Trophoblast cell (in vitro differentiated cells and primary cell): ENCODE results near the gene TBC1D16.

Experiments used
- DNase-seq, 2 donors: peaks; one replicate each; pipeline ENCODE4 v3.0.0-alpha.2; 2016
- H2AFZ ChIP-seq: 2 replicates; pipeline ENCODE4 v1.6.1; 2013; ENCODE audit warnings: low read length, moderate library complexity, mild to moderate bottlenecking; ENCODE audit not compliant: insufficient read depth, poor library complexity
- H2AK5ac ChIP-seq: 2 replicates; pipeline ENCODE4 v1.6.1; 2013; ENCODE audit warnings: mild to moderate bottlenecking, low read length
- H2BK120ac ChIP-seq: 2 replicates; pipeline ENCODE4 v1.6.1; 2013; ENCODE audit warnings: low read length, mild to moderate bottlenecking, moderate library complexity; ENCODE audit not compliant: insufficient read depth, poor library complexity
- H2BK12ac ChIP-seq: 2 replicates; pipeline ENCODE4 v1.6.1; 2013; ENCODE audit warnings: mild to moderate bottlenecking, low read length, moderate library complexity
- H2BK5ac ChIP-seq: 2 replicates; pipeline ENCODE4 v1.6.1; 2013; ENCODE audit warnings: low read length, low read depth, moderate library complexity, mild to moderate bottlenecking; ENCODE audit not compliant: poor library complexity
- H3K14ac ChIP-seq: 2 replicates; pipeline ENCODE4 v1.6.1; 2013; ENCODE audit warnings: mild to moderate bottlenecking, low read length
- H3K18ac ChIP-seq: 2 replicates; pipeline ENCODE4 v1.6.1; 2013; ENCODE audit warnings: mild to moderate bottlenecking, low read length
- H3K23ac ChIP-seq: 2 replicates; pipeline ENCODE4 v1.6.1; 2013; ENCODE audit warnings: low read length
- H3K27ac ChIP-seq: 2 replicates; pipeline ENCODE4 v1.5.1; 2013; ENCODE audit warnings: low read depth, mild to moderate bottlenecking, inconsistent platforms, low read length, moderate library complexity
- H3K27me3 ChIP-seq: 2 replicates; pipeline ENCODE4 v1.6.1; 2013; ENCODE audit warnings: inconsistent platforms, mild to moderate bottlenecking, low read length, moderate library complexity; ENCODE audit not compliant: insufficient read depth
- H3K36me3 ChIP-seq, 2 experiments: 1 replicate in 1 of 2; 2 replicates in 1 of 2; pipeline ENCODE4 v1.6.1; 2013; ENCODE audit warnings: low read length in 2 of 2, mild to moderate bottlenecking in 2 of 2, moderate library complexity in 1 of 2; ENCODE audit not compliant: insufficient read depth in 2 of 2, control insufficient read depth in 1 of 2
- H3K4ac ChIP-seq: 2 replicates; pipeline ENCODE4 v1.6.1; 2013; ENCODE audit warnings: low read depth, mild to moderate bottlenecking, low read length, moderate library complexity
- H3K4me1 ChIP-seq, 2 experiments: 1 replicate in 1 of 2; 2 replicates in 1 of 2; pipeline ENCODE4 v1.6.1; 2013; ENCODE audit warnings: low read length in 2 of 2, mild to moderate bottlenecking in 2 of 2, moderate library complexity in 1 of 2; ENCODE audit not compliant: insufficient read depth in 2 of 2, control insufficient read depth in 1 of 2
- H3K4me2 ChIP-seq: 2 replicates; pipeline ENCODE4 v1.6.1; 2013; ENCODE audit warnings: inconsistent platforms, mild to moderate bottlenecking, low read length, moderate library complexity
- H3K4me3 ChIP-seq: 2 replicates; pipeline ENCODE4 v1.5.1; 2013; ENCODE audit warnings: mild to moderate bottlenecking, low read depth, low read length, inconsistent platforms
- H3K79me1 ChIP-seq: one replicate; pipeline ENCODE4 v1.6.1; 2013; ENCODE audit warnings: low read length
- H3K79me2 ChIP-seq: 2 replicates; pipeline ENCODE4 v1.6.1; 2013; ENCODE audit warnings: low read length, mild to moderate bottlenecking; ENCODE audit not compliant: control insufficient read depth, insufficient read depth, poor library complexity
- H3K9ac ChIP-seq: 2 replicates; pipeline ENCODE4 v1.6.1; 2013; ENCODE audit warnings: mild to moderate bottlenecking, low read length
- H3K9me3 ChIP-seq: 2 replicates; pipeline ENCODE4 v1.6.1; 2013; ENCODE audit warnings: low read depth, mild to moderate bottlenecking, control low read depth, inconsistent platforms, low read length; ENCODE audit not compliant: insufficient read depth
- H4K12ac ChIP-seq: 2 replicates; pipeline ENCODE4 v1.6.1; 2013; ENCODE audit warnings: low read depth, mild to moderate bottlenecking, low read length, moderate library complexity
- H4K8ac ChIP-seq: 2 replicates; pipeline ENCODE4 v1.6.1; 2013; ENCODE audit warnings: low read depth, mild to moderate bottlenecking, low read length, moderate library complexity
- H4K91ac ChIP-seq: one replicate; pipeline ENCODE4 v1.6.1; 2013; ENCODE audit warnings: low read depth, mild to moderate bottlenecking, low read length, moderate library complexity
- WGBS: extraction: QIAGEN DNeasy Blood & Tissue Kit; methylation state at CpG from one replicate; pipeline ENCODE4 v1.1.7; 2013; ENCODE audit warnings: missing lambda C conversion rate; ENCODE audit not compliant: insufficient read length, insufficient coverage; ENCODE audit errors: extremely low coverage; 5-methylcytosine and 5-hydroxymethylcytosine counted together

Gene TBC1D16

GRCh38 chr17:80012765-80013741 is 22.6 kb downstream of the TBC1D16 start:
- H2AFZ ChIP-seq: no peak overlapping the region
- H2BK120ac ChIP-seq: no peak overlapping the region
- peaks cover 6% of the 10 kb centered on the region for H3K9me3 ChIP-seq
- H3K4ac ChIP-seq: no peak overlapping the region
- no CpG with 5 or more reads among the region's 33 CpGs for WGBS
- no peak overlapping the region for H4K12ac ChIP-seq
- no peak overlapping the region for H3K4me3 ChIP-seq
- no peaks in the 10 kb centered on the region for H3K4me1 ChIP-seq
- H3K79me1 ChIP-seq: no peaks in the 10 kb centered on the region
- H3K23ac ChIP-seq: no peak overlapping the region
- no peaks in the 10 kb centered on the region for H3K79me2 ChIP-seq
- no peak overlapping the region for H4K8ac ChIP-seq
- H3K4me2 ChIP-seq: no peak overlapping the region
- H3K14ac ChIP-seq: no peak overlapping the region
- H3K27ac ChIP-seq: no peak overlapping the region
- no peak overlapping the region for H3K18ac ChIP-seq
- H4K91ac ChIP-seq: no peak overlapping the region
- no peak overlapping the region for H2AK5ac ChIP-seq
- no peak overlapping the region for H2BK12ac ChIP-seq
- H2BK5ac ChIP-seq: no peak overlapping the region
- H3K9ac ChIP-seq: no peak overlapping the region
- H3K27me3 ChIP-seq: no peaks in the 10 kb centered on the region
- peaks cover 31 to 34% of the 10 kb centered on the region in 2 experiments for H3K36me3 ChIP-seq
- no peak for DNase-seq

DNA sequence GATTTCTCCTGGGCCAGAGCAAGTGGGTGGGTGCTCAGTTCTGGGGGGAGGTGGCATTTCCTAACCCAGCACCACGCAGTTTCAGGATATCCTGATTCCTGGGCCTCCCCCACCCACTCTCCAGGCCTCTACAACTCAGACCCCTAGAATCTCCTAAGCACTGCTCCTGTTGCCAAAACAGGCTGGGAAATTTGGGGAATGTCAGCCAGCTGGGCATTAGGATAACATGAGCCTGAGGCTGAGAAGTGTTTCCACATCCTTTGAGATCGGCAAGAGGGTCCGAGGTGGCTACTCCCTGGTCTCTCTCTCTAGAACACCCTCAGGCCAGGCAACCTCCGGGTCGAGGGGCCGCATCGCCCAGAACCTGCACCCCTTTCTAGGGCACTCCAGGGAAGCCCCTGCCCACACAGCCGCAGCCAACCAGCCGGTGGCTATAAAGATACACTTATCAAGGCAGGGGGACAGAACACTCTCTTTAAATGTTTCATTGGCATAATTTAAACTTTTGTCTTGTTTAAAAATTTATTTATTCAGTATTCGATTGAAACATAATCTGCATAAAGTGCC is 23.6 kb downstream of the TBC1D16 start:
- no peak overlapping the region for H4K8ac ChIP-seq
- H3K9ac ChIP-seq: no peak overlapping the region
- H3K4me3 ChIP-seq: no peak overlapping the region
- H2AK5ac ChIP-seq: no peak overlapping the region
- H4K91ac ChIP-seq: no peak overlapping the region
- no peak overlapping the region for H2BK5ac ChIP-seq
- no peak overlapping the region for H3K4ac ChIP-seq
- H3K27ac ChIP-seq: no peak overlapping the region
- peak in 1 of 2 donors; percentile 31 for DNase-seq
- H3K14ac ChIP-seq: no peak overlapping the region
- H3K79me2 ChIP-seq: no peaks in the 10 kb centered on the region
- H2AFZ ChIP-seq: no peak overlapping the region
- no peak overlapping the region for H3K4me2 ChIP-seq
- peaks cover 6% of the 10 kb centered on the region for H3K9me3 ChIP-seq
- H2BK120ac ChIP-seq: no peak overlapping the region
- no peaks in the 10 kb centered on the region for H3K79me1 ChIP-seq
- no peaks in the 10 kb centered on the region for H3K4me1 ChIP-seq
- H3K27me3 ChIP-seq: no peaks in the 10 kb centered on the region
- no peak overlapping the region for H3K18ac ChIP-seq
- no peak overlapping the region for H2BK12ac ChIP-seq
- H3K36me3 ChIP-seq: peaks cover 31 to 40% of the 10 kb centered on the region in 2 experiments
- no peak overlapping the region for H3K23ac ChIP-seq
- H4K12ac ChIP-seq: no peak overlapping the region
- no CpG with 5 or more reads among the region's 10 CpGs for WGBS

- H2AFZ ChIP-seq: no peak overlapping the region
- no peaks in the 10 kb centered on the region for H3K4me1 ChIP-seq
- no peak overlapping the region for H3K18ac ChIP-seq
- no peak overlapping the region for H3K23ac ChIP-seq
- H3K27ac ChIP-seq: no peak overlapping the region
- H4K12ac ChIP-seq: no peak overlapping the region
- H3K79me2 ChIP-seq: no peaks in the 10 kb centered on the region
- no peak overlapping the region for H2BK12ac ChIP-seq
- H2BK120ac ChIP-seq: no peak overlapping the region
- no peak for DNase-seq
- H4K8ac ChIP-seq: no peak overlapping the region
- H2BK5ac ChIP-seq: no peak overlapping the region
- H3K36me3 ChIP-seq: peaks cover 32 to 44% of the 10 kb centered on the region in 2 experiments
- H3K9ac ChIP-seq: no peak overlapping the region
- H3K9me3 ChIP-seq: peaks cover 3% of the 10 kb centered on the region
- WGBS: no CpG with 5 or more reads among the region's 33 CpGs
- no peak overlapping the region for H3K4me2 ChIP-seq
- H3K27me3 ChIP-seq: no peaks in the 10 kb centered on the region
- H3K4me3 ChIP-seq: no peak overlapping the region
- no peaks in the 10 kb centered on the region for H3K79me1 ChIP-seq
- no peak overlapping the region for H4K91ac ChIP-seq
- no peak overlapping the region for H3K14ac ChIP-seq
- H3K4ac ChIP-seq: no peak overlapping the region
- H2AK5ac ChIP-seq: no peak overlapping the region
These were observed 25.3 kb downstream of the TBC1D16 start for GRCh38 chr17:80010283-80010858.

DNA sequence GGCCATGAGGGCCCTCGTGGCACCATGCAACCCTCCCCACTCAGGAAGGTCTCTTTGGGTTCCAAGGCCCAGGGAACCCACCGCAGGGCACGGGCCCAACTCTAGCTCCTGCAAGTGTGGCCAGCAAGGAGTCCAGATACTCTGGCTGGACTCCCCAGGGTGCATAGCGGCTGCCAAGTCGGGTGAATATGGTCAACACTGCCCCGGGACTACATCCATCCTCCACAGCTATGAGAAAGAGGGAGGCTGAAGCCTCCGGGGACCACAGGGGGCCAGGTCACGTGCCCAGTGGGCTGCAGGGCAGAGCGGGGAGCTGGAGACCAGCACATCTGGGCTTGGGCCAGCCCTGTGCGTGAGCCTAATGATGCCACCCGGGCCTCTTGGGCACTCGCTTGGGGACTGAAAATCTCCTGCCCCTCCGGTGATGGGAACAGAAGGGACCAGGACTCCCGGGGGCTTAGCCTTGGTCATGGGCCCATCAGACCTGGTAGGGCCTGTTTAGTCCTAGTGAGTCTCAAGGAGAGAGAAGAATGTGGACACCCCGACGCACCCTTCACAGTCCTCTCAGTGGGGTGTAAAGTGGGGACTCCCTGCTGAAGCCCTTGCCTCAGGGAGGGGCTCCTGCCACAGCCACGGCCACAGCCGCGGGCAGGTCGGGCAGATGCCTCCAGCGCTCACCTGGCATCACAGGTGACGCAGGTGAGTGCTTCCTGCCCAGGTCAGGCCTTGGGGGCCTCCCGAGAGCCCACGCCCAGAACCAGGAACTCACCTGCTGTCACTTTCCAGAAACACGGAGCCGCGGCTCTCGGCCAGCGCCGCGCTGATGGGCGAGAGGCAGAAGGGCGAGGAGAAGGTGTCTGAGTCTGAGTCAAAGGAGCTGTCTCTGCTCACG is 26.0 kb downstream of the TBC1D16 start:
- H3K4me3 ChIP-seq: no peak overlapping the region
- no peak overlapping the region for H2AK5ac ChIP-seq
- H3K4me2 ChIP-seq: no peak overlapping the region
- no peak overlapping the region for H3K14ac ChIP-seq
- H4K12ac ChIP-seq: no peak overlapping the region
- no peak overlapping the region for H3K23ac ChIP-seq
- no peak overlapping the region for H3K4ac ChIP-seq
- H4K91ac ChIP-seq: no peak overlapping the region
- H3K79me2 ChIP-seq: no peaks in the 10 kb centered on the region
- no CpG with 5 or more reads among the region's 34 CpGs for WGBS
- H2BK120ac ChIP-seq: no peak overlapping the region
- H3K27me3 ChIP-seq: no peaks in the 10 kb centered on the region
- H3K9ac ChIP-seq: no peak overlapping the region
- H3K79me1 ChIP-seq: no peaks in the 10 kb centered on the region
- no peaks in the 10 kb centered on the region for H3K4me1 ChIP-seq
- no peak overlapping the region for H4K8ac ChIP-seq
- no peak overlapping the region for H2BK5ac ChIP-seq
- no peak overlapping the region for H2BK12ac ChIP-seq
- peaks cover 3% of the 10 kb centered on the region for H3K9me3 ChIP-seq
- no peak for DNase-seq
- peaks cover 36 to 50% of the 10 kb centered on the region in 2 experiments for H3K36me3 ChIP-seq
- H3K27ac ChIP-seq: no peak overlapping the region
- no peak overlapping the region for H3K18ac ChIP-seq
- H2AFZ ChIP-seq: no peak overlapping the region
